Endodermal cell (in vitro differentiated cells): Measurements from ENCODE around the gene TARBP2. TPM values are rescaled to one million over a fixed set of nuclear protein-coding genes. Genes with fewer than 3 reads are reported as not detected.

Experiments
- DNase-seq: peaks from one replicate; pipeline ENCODE4 v3.0.0-alpha.2; 2017
- H3K27ac ChIP-seq: 2 replicates; pipeline ENCODE4 v1.5.1; 2013; ENCODE audit warnings: mild to moderate bottlenecking, low read depth, low read length, moderate library complexity
- H3K27me3 ChIP-seq: 2 replicates; pipeline ENCODE4 v1.6.1; 2013; ENCODE audit warnings: mild to moderate bottlenecking, low read length, moderate library complexity; ENCODE audit not compliant: insufficient read depth, control insufficient read depth, poor library complexity, severe bottlenecking
- H3K36me3 ChIP-seq: 2 replicates; pipeline ENCODE4 v1.7.0; 2013; ENCODE audit warnings: mild to moderate bottlenecking, low read length, moderate library complexity; ENCODE audit not compliant: control insufficient read depth, insufficient read depth
- H3K4me1 ChIP-seq: one replicate; pipeline ENCODE4 v1.7.0; 2013; ENCODE audit warnings: low read length; ENCODE audit not compliant: control insufficient read depth, insufficient read depth
- H3K4me3 ChIP-seq: 2 replicates; pipeline ENCODE4 v1.5.1; 2013; ENCODE audit warnings: mild to moderate bottlenecking, low read length, moderate library complexity
- H3K9ac ChIP-seq: 2 replicates; pipeline ENCODE4 v1.6.1; 2013; ENCODE audit warnings: mild to moderate bottlenecking, low read length, moderate library complexity; ENCODE audit not compliant: poor library complexity, severe bottlenecking; ENCODE audit errors: extremely low read depth
- H3K9me3 ChIP-seq: 2 replicates; pipeline ENCODE4 v1.6.1; 2013; ENCODE audit warnings: mild to moderate bottlenecking, low read length, moderate library complexity; ENCODE audit not compliant: control insufficient read depth
- H3K27ac Mint-ChIP-seq: 2 replicates; pipeline ENCODE4 v1.8.0; 2020; ENCODE audit warnings: mixed read lengths
- H3K27me3 Mint-ChIP-seq: 2 replicates; pipeline ENCODE4 v1.8.0; 2021; ENCODE audit warnings: mild to moderate bottlenecking, mixed read lengths; ENCODE audit not compliant: insufficient read depth
- H3K36me3 Mint-ChIP-seq: 2 replicates; pipeline ENCODE4 v1.8.0; 2020; ENCODE audit warnings: low read depth, mixed read lengths
- H3K4me1 Mint-ChIP-seq: 2 replicates; pipeline ENCODE4 v1.8.0; 2020; ENCODE audit warnings: mixed read lengths
- H3K4me3 Mint-ChIP-seq: 2 replicates; pipeline ENCODE4 v1.8.0; 2020; ENCODE audit warnings: mild to moderate bottlenecking, moderate library complexity, mixed read lengths
- H3K9me3 Mint-ChIP-seq: 2 replicates; pipeline ENCODE4 v1.8.0; 2020; ENCODE audit warnings: mild to moderate bottlenecking, mixed read lengths
- WGBS, 2 experiments: methylation state at CpG; one replicate each; pipeline versions ENCODE4 v1.1.5 to v1.1.7; 2013; ENCODE audit warnings: missing lambda C conversion rate in 2 of 2, mixed read lengths in 1 of 2; ENCODE audit not compliant: insufficient coverage in 1 of 2, insufficient read length in 1 of 2; 5-methylcytosine and 5-hydroxymethylcytosine counted together
- total RNA-seq, 2 donors: library from RNA; stranded (reverse); fragmentation: NEBNext Ultra II Directional in 1 of 2; extraction: Animal tissue kit (Norgen Biotek cat#: 25700) in 1 of 2; gene quantifications; 2 replicates in 1 of 2; 3 replicates in 1 of 2; pipeline ENCODE4 v1.2.1, GENCODE V29; 2021
- TF ChIP-seq, protein P1 (sequence below): fragments of 200-600 bp; sonication (generic); conservative IDR thresholded peaks from 2 replicates; pipeline ENCODE4 v1.5.0; 2021; ENCODE audit warnings: antibody characterized with exemption, mild to moderate bottlenecking

The TARBP2 gene
- total RNA-seq, 2 donors from 2014 or later, result 48.4 to 60.3 TPM

DNA sequence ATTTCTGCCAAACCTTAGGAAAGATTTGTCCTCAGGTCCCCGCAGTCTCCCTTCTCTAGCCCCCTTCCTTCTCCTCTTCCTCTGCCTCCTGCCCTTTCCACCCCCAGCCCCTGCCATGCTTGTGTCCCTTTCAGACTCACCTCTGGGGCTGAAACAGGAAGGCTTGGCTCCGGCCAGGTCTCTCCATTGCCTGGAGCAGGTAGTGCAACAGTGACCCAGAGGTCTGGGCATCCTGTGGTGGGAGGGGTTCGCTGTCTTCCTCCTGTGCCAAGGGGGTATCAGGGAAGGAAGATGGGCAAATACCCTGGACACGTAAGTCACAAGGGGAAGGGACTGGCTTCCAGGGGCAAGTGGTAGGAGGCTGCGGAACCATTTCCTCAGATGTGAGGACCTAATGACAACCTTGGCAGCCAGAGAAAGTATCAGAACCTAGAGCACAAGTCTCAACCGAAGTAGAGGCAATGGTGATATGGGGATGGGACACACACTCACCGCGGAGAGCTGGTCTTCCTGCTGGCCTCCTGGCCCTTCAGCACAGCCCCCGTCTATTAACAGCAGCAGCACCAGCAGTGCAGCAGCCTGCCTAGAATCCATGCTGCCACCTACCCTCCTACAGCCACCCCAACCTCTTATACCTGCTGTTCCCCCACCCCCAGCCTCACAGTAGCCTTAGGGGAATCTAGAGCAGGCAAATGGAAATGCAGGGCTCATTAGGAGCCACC is 6.0 kb downstream of the TARBP2 start, which contains the start of gene NPFF:
NPFF (minus strand) TSS at position 604 of the 722 bp plus-strand sequence; CDS start at position 594, 10 bp downstream.
- peaks cover 31% of the 10 kb centered on the region for H3K36me3 Mint-ChIP-seq
- peaks cover 2% of the 10 kb centered on the region for H3K4me1 Mint-ChIP-seq
- Histone ChIP-seq H3K4me1 (peaks cover 2% of the 10 kb centered on the region), H3K4me3 (no peak within 1 kb of the TSS), H3K27ac (no peak within 1 kb of the TSS), H3K27me3 (no peaks in the 10 kb centered on the region), H3K9ac (no peak within 1 kb of the TSS), H3K9me3 (no peaks in the 10 kb centered on the region), H3K36me3 (peaks cover 47% of the 10 kb centered on the region)
- no peaks in the 10 kb centered on the region for H3K9me3 Mint-ChIP-seq
- WGBS, 2 experiments, result 86 to 91% methylated on average over 6 to 9 of the region's 9 CpGs
- no peak within 1 kb of the TSS for H3K4me3 Mint-ChIP-seq
- H3K27me3 Mint-ChIP-seq, result no peaks in the 10 kb centered on the region
- TF ChIP-seq, protein P1, sequence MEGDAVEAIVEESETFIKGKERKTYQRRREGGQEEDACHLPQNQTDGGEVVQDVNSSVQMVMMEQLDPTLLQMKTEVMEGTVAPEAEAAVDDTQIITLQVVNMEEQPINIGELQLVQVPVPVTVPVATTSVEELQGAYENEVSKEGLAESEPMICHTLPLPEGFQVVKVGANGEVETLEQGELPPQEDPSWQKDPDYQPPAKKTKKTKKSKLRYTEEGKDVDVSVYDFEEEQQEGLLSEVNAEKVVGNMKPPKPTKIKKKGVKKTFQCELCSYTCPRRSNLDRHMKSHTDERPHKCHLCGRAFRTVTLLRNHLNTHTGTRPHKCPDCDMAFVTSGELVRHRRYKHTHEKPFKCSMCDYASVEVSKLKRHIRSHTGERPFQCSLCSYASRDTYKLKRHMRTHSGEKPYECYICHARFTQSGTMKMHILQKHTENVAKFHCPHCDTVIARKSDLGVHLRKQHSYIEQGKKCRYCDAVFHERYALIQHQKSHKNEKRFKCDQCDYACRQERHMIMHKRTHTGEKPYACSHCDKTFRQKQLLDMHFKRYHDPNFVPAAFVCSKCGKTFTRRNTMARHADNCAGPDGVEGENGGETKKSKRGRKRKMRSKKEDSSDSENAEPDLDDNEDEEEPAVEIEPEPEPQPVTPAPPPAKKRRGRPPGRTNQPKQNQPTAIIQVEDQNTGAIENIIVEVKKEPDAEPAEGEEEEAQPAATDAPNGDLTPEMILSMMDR, result no peak
- DNase-seq, result peak; percentile 53
- no peak within 1 kb of the TSS for H3K27ac Mint-ChIP-seq

DNA sequence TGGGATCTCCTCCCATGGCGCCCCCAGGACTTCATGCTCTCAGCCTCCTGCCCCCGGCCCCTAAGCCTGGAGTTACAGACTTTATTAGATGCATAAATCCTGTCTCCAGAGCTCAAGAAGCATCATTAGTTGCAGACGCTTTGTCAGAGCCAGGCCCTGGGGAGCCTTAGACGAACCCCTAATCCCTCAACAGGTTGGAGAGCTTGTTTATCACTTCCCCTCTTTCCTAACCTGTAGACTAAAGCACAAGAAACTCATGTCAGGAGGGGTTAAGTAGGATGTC is 6.5 kb downstream of the TARBP2 start:
- TF ChIP-seq, protein P1, result no peak
- no peak overlapping the region for H3K9ac ChIP-seq
- Mint-ChIP-seq H3K27ac (no peak overlapping the region), H3K27me3 (no peaks in the 10 kb centered on the region), H3K36me3 (peaks cover 31% of the 10 kb centered on the region), H3K4me3 (no peak overlapping the region), H3K9me3 (no peaks in the 10 kb centered on the region), H3K4me1 (no peaks in the 10 kb centered on the region)
- no peaks in the 10 kb centered on the region for H3K4me1 ChIP-seq
- DNase-seq, result no peak
- H3K4me3 ChIP-seq, result no peak overlapping the region
- H3K36me3 ChIP-seq, result peaks cover 52% of the 10 kb centered on the region
- H3K9me3 ChIP-seq, result no peaks in the 10 kb centered on the region
- no peaks in the 10 kb centered on the region for H3K27me3 ChIP-seq
- H3K27ac ChIP-seq, result no peak overlapping the region
- 84 to 89% methylated on average over 3 to 4 of the region's 4 CpGs for WGBS, 2 experiments

DNA sequence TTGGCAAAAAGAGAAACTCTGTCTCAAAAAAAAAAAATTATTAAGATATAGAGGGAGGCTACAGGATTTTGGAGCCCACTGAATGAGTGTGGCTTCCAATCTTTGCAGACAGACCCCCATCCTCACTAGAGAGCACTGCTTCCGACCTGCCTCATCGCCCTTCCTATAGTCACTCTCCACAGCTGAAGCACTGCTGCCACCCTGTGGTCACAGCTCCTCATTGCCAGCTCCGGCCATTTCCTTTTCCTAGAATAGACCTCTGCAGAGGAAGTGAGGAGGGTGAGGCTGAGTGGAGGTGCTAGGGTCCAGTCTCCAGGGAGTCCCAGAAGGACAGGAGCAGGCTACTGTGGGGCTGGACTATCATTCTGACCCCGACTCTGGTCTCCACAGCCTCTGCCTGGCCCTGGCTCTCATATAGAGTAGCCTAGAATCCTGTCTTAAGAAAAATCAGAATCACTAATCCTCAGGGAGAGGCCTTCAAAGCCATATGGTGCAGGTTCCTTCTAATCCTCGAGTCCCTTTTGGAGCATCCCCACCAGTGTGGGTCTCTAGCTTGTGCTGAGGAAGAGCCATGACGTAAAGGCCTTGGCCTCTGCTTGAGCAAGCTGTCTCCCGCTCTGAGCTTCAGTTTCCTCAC is 7.6 kb downstream of the TARBP2 start:
- Histone ChIP-seq H3K9ac (no peak overlapping the region), H3K27me3 (no peaks in the 10 kb centered on the region), H3K27ac (no peak overlapping the region), H3K4me3 (no peak overlapping the region), H3K4me1 (no peaks in the 10 kb centered on the region), H3K36me3 (peaks cover 53% of the 10 kb centered on the region), H3K9me3 (no peaks in the 10 kb centered on the region)
- H3K27me3 Mint-ChIP-seq, result no peaks in the 10 kb centered on the region
- no peaks in the 10 kb centered on the region for H3K4me1 Mint-ChIP-seq
- H3K4me3 Mint-ChIP-seq, result no peak overlapping the region
- TF ChIP-seq, protein P1, result peak; percentile 95
- H3K9me3 Mint-ChIP-seq, result no peaks in the 10 kb centered on the region
- H3K36me3 Mint-ChIP-seq, result peaks cover 29% of the 10 kb centered on the region
- DNase-seq, result peak; percentile 100
- no peak overlapping the region for H3K27ac Mint-ChIP-seq
- 42 to 93% methylated on average over 3 to 7 of the region's 7 CpGs for WGBS, 2 experiments
